Measurements from ENCODE around the gene CDKN1A.

Gene CDKN1A

DNA sequence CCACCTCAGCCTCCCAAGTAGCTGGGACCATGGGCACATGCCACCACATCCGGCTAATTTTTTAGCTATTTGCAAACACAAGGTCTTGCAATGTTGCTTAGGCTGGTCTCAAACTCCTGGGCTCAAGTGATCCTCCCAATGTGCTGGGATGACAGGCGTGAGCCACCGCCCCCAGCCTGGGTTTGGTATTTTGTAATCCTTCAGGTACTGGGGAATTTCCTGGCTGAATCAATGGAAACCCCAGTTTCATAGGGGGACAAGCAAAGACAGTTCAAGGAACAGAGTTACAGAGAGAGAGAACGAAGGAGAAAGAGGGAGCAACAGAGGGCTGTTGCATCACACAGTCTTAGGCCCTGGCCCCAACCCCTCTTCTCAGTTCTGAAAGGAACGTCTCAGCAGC, 54.8 kb downstream of the CDKN1A start:
- no peak for TF ChIP-seq POLR2A (IDR thresholded peaks at IDR 0.05; ENCODE audit: extremely low read depth, insufficient read length)
- TF ChIP-seq, protein P1, sequence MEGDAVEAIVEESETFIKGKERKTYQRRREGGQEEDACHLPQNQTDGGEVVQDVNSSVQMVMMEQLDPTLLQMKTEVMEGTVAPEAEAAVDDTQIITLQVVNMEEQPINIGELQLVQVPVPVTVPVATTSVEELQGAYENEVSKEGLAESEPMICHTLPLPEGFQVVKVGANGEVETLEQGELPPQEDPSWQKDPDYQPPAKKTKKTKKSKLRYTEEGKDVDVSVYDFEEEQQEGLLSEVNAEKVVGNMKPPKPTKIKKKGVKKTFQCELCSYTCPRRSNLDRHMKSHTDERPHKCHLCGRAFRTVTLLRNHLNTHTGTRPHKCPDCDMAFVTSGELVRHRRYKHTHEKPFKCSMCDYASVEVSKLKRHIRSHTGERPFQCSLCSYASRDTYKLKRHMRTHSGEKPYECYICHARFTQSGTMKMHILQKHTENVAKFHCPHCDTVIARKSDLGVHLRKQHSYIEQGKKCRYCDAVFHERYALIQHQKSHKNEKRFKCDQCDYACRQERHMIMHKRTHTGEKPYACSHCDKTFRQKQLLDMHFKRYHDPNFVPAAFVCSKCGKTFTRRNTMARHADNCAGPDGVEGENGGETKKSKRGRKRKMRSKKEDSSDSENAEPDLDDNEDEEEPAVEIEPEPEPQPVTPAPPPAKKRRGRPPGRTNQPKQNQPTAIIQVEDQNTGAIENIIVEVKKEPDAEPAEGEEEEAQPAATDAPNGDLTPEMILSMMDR (IDR thresholded peaks at IDR 0.05; ENCODE audit: low read depth, low read length) = no peak
- no peak for TF ChIP-seq MYC (IDR thresholded peaks at IDR 0.05; ENCODE audit: low read depth, low read length)
- TF ChIP-seq, protein P2, sequence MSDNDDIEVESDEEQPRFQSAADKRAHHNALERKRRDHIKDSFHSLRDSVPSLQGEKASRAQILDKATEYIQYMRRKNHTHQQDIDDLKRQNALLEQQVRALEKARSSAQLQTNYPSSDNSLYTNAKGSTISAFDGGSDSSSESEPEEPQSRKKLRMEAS (IDR thresholded peaks at IDR 0.05; ENCODE audit: low read depth, low read length) = no peak
- H3K4me3 ChIP-seq (ENCODE audit: low read depth, low read length) = no peak overlapping the region
- DNase-seq (ENCODE audit: low read depth) = no peak

DNA sequence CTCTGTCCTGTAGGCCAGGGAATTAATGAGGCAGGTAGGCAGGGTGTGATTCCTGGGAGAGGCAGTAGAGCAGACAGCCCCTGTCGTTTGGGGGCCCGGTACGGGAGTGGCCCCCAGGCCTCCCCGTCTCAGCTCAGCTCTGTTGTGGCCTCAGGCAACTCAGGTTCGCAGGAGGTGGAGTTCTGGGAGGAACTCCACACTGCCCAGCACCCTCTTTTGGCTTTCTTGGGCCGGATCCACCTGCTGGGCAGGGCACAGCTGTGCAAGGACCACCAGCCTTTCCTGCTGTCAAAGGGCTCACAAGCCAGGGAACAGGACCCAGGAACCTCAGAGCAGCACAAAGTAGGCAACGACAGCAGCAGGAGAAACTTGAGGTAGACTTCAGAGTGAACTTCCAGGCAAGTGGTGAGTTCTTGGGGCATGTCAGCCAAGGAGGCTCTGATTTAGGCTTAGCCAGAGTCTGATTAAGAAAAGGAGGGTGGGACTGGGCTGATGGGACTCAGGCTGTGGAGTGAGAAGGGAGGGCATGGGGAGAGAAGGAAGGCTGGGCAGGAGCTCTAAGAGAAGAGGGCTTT, 56.1 kb downstream of the CDKN1A start:
- TF ChIP-seq MYC (IDR thresholded peaks at IDR 0.05; ENCODE audit: low read depth, low read length) (no peak), POLR2A (IDR thresholded peaks at IDR 0.05; ENCODE audit: extremely low read depth, insufficient read length) (peak; percentile 7)
- H3K4me3 ChIP-seq (ENCODE audit: low read depth, low read length) = no peak overlapping the region
- DNase-seq (ENCODE audit: low read depth) = no peak

DNA sequence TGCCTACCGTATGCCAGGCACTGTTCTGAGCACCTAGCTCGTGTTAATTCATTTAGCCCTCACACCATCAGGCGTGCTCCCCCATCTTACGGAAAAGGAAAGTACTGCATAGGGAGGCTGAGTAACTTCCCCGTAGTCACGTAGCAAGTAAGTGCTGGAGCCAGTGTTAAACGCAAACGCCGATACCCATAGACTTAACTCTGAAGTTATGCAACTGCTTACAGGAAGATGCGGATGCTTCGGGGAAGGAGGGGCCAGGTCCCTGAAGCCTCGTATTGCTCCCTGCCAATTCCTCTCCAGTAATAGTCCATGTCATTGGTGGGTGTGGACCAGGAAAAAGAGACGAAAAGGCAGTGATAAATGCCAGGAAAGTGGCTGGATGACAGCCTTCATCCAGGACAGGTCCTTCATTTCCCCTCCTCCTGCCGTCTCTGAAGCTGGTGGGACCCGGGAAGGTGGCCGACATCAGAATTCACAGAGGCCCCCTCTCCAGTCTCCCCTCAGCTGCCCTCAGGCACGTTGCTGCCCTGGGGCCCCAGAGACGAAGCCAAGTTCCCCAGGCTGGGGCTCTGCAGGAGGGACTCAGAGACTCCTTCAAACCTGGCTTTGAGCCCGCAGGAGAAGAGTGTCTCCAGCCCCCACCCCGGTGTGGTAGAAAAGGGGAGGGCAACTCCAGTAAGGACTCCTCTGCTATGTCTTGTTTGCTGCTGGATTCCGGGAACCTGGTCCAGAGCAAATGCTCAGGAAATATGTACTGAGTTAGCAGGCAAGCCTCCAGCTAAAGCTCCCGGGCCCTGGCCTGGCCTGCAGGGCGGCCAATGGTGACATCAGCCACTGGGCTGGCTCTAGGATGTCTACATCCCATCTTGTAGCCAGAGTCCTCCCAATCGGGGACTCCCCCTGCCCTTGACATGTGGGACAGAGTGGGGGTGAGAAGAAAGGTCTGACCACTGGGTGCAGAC, 56.9 kb downstream of the CDKN1A start:
- H3K4me3 ChIP-seq (ENCODE audit: low read depth, low read length) = no peak overlapping the region
- DNase-seq (ENCODE audit: low read depth) = peak; percentile 82
- TF ChIP-seq POLR2A (IDR thresholded peaks at IDR 0.05; ENCODE audit: extremely low read depth, insufficient read length) = no peak
- TF ChIP-seq MYC (IDR thresholded peaks at IDR 0.05; ENCODE audit: low read depth, low read length) = no peak
